ENCODE results near the gene PHLPP1.
A peak's percentile ranks its signal among the peaks of the same experiment; 100 is the strongest.

- TF ChIP-seq CTCF (IDR thresholded peaks at IDR 0.05) (peak; percentile 45 to 58 (median 48)), POLR2A (IDR thresholded peaks at IDR 0.05) (no peak)
These were observed 242.6 kb downstream of the PHLPP1 start for GRCh38 chr18:62957885-62958472.
